GM18861 (cell line): Measurements from ENCODE around the gene IL23A.
A peak's percentile ranks its signal among the peaks of the same experiment; 100 is the strongest.
"Not testable (repeated sequence)": the region's sequence is repeated elsewhere in the genome, so short reads cannot be mapped to it uniquely, and the experiment has no call there.

Experiments
- ATAC-seq: cut with Tn5 transposase; IDR thresholded peaks from one replicate; pipeline ENCODE4 v1.9.1; 2021; ENCODE audit not compliant: unreplicated experiment

IL23A gene

DNA sequence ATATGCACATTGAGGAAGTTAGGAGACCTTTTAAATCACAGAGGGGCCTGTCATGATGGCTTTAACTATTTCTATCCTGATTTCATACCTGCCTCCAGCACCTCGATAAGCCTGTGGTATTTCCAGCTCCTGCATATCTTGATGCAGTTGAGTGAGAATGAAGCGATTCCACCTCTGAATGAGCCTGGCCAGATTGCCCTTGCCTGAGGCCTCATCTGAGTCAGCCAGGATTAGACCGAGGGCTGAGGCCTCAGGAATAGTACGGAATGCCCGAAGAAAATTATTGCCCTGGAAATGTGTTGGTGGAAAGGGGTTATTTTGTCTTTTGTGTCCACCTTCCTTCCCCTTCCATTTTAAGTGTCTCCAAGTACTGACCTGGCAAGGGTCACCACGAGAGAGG is 14.5 kb upstream of the IL23A start:
- ATAC-seq, result no peak

DNA sequence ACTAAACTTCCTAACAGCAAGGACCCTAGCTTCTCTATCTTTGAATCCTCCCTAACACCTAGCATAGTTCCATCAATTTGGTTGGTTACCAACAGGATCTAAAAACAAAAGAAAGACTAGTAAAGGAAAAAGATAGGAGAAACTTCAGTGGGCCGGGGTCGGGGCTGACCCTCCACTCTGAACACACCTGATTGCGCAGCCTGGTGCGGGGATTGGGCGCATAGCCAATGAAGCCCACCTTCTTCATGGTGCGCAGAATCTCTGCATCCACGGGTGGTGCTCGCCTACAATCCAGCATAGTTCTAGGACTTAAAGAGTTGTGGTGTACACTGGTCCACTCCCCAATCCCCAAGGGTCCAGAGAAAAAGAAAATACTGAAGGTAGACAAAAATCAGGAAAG is 12.6 kb upstream of the IL23A start:
- ATAC-seq, result no peak

DNA sequence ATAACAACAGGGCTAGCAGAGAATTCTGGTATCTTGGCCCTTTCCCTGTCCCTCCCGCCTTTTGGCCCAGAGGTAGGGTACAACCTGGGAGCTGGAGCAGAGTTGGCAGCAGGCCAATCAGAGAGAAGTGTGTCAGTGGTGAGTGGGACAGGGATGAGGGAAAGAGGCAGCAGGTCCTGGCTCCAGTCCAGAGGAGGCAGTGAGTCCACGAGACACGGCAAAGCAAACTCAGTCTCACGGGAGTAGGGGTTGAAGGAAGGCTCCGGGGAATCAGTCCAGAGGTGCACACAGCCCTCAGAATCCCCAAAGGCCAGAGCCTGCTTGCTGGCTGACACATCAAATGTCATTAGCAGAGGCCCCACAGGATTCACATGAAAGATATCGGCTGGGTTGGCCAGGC is 12.2 kb upstream of the IL23A start:
- ATAC-seq, result no peak

DNA sequence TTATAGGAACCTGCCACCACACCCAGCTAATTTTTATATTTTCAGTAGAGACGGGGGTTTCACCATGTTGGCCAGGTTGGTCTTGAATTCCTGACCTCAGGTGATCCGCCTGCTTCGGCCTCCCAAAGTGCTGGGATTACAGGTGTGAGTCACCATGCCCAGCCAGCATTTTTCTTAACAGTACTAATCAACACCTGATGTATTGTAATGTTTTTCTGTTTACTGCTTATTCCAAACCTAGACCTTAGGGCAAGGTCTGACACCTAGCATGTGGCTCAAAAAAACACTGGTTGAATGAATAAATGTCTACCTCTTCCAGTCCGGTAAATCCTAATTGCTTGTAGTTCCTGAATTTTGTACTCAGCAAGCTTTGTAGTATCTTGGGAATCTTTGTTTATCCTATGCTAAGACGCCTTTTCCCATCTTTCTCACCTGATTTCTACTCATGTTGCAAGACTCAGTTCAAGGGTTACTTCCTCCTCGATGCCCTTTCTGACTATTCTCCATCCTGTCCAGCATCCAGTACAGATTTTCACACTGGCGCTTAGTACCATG is 7.7 kb upstream of the IL23A start:
- no peak for ATAC-seq

DNA sequence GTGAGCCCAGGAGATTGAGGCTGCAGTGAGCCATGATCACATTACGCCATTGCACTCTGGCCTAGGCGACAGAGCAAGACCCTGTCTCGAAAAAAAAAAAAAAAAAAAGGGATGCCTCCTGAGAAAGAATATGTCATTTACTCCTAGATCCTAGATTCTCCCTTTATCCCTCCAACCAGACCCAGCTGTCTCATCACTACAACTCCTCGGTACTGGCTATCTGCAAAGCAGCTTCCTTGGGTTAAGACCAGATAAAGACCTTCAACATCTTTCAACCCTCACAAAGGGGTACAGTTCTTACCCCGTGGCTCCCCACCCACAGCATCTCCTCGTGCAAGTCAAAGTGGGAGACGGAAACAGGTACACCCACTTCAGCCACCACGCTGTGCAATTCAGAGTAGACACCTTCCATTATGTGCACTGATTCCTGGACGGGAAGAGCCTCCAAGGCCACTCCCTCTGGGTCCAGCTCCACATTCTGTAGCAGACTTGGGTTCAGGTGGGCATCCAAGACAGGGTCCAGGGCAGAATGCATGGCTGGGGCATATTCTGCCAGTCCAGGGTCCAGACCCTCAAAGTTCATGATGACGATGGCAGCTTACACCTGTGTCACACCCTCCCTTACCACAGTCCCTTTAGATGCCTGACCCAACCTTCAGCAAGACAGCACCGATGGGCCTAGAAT is 6.0 kb upstream of the IL23A start:
- no peak for ATAC-seq

DNA sequence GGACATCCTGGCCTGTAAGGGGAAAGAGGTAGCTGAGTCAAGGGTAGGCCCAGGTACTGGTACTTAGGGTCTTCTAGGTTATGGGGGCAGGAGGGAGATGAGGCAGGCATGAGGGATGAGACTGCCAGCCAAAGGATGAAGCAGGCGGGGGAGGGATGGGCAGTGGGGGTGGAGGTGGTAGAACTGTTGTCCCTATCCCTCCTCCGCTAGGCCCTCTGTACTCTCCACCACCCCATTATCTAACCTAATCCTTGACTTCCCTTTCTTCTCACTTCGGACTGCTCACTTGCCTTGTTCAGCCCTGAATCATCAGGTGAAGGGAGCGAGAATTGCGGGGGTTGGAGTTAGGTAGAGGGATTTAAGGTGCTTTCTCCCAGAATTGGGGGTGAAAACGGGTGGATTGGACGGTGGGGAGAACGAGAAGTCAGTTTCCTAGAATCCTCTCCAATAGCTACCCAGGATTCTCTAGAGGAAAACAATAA is 5.4 kb upstream of the IL23A start:
- ATAC-seq, result no peak

DNA sequence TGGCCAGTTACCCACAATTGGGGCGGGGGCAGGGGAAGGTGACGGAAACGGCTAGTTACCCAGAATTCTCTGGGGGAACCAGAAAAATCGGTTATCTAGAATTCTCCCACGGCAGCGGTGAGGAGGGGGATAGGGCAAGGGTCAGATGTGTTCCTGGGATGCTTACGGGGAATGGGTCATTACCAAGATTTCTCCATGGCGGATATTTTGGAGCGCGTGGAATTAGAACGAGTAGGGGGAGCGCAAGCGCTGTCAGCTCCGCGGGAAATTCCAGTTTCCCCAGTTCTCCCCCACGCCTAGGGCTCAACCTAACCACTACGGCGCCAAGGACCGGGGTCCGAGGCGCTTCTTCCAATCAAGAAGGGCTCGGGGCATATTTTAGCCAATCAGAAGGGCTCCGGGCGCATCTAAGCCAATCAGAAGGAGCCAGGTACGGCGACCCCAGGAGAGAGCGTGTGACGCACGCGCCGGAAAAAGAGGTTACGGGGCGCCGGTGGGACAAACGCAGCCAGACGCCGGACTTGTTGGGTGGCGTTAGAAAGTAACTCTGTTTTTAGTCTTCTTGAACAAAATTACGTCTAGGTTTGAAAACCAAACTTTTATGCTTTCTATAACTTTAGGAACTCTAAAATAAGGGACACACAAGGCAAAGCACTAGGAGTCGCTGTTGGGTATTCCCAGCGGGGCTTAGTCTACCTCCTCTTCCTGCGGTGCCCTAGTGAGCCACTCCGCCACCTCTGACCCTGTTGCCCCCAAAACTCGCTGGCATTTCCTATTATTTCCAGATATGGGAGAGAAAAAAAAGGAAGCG is 4.8 kb upstream of the IL23A start, which contains the start of gene PAN2:
Gene PAN2, minus strand, starts transcription at position 322 of the 811 bp plus-strand sequence. CDS start 906 bp downstream, outside the sequence.
- ATAC-seq, result peak; percentile 86

DNA sequence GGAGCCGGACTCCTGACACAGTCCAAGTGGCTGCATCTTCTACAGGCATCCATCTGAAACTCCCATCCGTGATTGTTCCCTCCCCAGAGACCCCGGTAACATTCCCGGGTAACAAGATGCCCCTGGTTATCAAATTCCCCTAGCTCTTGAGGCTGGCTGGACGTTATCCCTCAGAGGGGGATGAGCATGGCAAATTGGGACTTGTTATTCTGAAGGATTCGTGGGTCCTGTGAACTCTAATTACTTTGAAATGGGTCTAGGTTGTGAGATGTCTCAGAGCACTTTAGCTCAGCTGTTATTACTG is 4.2 kb upstream of the IL23A start:
- ATAC-seq, result no peak

DNA sequence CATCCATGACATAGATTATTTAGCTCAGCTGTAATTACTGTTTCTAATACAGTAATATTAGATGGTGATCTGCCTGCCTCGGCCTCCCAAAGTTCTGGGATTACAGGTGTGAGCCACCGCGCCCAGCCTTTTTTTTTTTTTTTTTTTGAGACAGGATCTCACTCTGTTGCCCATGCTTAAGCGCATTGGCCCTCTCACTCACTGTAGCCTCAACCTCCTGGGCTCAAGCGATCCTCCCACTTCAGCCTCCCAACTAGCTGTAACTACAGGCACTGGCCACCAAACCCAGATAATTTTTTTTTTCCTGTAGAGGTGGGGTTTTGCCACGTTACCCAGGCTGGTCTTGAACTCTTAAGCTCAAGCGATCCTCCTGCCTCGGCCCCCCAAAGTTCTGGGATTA is 3.2 kb upstream of the IL23A start:
- not testable (repeated sequence) for ATAC-seq

DNA sequence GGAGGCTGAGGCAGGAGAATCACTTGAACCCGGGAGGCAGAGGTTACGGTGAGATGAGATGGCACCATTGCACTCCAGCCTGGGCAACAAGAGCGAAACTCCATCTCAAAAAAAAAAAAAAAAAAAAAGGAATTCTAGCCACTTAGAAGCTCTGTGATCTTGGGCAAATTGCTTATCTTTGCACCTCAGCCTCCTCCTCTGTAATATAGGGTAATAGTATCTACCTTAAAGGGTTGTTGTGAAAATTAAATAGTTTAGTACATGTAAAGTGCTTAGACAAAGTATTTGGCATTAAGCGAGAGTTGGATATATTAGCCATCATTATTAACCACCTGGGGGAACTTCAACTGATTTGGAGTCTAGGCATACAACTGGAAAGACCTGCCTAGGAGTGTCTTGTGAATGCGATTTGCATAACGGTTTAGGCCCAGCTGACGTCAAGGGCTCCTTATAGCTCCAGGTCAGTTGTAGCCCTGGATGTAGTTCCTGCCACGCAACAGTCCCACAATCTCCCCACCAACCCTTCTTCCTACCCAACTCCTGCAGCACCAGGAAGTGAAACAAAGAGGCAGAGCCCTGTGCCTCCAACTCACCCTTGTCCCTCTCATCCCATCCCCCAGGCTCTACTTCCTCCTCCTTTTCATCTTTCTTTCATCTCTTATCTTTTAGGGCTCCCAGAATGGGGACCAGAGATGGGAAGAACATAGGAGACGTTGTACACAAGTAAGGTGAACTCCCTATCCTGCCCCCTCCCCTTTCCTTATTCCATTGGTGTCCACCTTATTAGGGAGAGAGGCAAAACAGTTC is 2.1 kb upstream of the IL23A start:
- ATAC-seq, result no peak

DNA sequence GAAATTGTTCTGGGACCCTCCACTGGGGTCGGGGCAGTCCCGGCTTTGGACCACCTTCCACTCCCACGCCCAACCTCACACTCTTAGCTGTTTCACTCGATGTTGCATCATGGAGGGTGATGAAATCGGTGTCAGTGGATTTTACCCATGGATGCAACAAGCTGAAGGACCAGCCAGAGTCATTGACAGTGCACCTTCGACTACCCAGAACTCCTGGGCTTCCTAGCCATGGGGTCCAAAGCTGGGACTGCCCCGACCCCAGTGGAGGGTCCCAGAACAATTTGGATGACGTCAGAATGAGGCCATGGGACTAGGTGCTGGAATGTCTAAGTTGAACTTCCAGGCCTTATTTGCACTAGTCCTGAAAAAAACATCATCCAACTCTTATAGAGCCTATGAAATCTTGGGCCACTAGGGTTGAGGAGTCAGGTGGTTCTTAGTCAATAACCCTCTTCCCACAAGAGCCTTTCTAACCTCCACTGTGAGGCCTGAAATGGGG is 882 bp upstream of the IL23A start:
- no peak for ATAC-seq

DNA sequence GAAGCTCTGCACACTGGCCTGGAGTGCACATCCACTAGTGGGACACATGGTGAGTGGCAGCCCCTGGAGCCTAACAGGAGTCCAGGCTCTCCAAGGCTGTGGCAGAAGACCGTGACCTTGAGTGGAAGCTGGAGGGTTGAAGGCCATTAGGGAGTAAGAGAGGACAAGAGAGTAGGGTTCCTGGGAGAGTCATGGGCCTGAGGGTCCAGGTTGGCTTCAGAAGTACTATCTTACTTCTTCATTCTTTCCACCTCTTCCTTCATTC is 406 bp downstream of the IL23A start:
- ATAC-seq, result no peak

DNA sequence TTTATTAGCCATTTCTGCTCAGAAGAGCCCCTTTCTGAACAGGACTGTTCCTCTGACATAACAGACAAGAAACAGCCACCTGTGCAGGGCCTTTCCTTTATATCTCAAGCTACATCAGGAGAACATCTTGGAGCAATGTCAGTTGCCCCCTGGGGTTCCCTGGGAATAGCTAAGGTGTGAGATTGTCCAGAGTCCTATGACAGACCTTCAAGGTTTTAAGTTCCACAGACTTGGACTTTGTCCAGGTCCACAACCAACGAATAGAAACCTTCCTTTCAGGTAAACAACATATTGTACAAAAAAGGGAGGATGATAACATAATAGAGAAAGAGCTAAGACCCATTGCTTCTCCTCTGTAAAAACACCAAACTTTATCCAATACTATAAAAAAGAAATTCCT is 2.9 kb downstream of the IL23A start:
- ATAC-seq, result no peak

DNA sequence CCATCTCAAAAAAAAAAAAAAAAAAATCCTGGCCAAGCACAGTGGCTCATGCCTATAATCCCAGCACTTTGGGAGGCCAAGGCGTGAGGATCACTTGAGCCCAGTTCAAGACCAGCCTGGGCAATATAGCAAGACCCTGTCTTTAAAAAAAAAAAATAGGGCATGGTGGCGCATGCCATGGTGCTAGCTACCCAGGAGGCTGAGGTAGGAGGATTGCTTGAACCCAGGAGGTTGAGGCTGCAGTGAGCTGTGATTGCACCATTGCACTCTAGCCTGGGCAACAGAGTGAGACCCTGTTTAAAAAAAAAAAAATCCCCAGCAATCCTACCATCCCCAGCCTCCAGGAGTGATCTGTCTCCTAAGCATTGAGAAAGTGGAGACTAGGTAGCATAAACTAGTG is 3.6 kb downstream of the IL23A start:
- not testable (repeated sequence) for ATAC-seq

DNA sequence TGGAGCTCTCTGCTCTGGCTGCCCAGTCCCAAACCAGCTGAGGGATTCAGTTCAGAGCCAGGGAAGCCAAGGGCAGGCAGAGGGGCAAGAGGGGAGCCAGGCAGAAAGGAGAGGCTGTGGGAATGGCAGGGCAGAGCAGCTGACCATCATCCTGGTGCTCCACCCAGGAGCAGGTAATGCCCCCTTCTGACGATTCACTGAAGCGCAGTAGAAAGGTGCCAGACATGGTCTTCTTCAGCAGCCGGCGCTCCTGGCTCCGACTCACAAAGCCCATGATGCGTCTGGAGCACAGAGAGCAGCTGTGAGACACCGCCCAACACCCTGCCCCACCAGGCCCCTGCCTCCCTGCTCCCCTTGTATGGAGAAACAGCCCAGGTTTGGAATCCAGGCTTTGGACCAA is 8.0 kb downstream of the IL23A start:
- ATAC-seq, result no peak

DNA sequence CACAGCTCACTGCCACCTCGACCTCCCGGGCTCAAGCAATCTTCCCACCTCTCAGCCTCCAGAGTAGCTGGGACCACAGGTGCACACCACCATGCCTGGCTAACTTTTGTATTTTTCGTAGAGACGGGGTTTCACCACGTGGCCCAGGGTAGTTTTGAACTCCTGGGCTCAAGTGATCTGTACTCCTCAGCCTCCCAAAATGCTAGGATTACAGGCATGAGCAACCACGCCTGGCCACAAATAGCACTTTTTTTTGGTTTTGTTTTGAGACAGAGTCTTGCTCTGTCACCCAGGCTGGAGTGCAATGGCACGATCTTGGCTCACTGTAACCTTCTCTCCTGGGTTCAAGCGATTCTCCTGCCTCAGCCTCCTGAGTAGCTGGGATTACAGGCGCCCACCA is 8.6 kb downstream of the IL23A start:
- not testable (repeated sequence) for ATAC-seq

DNA sequence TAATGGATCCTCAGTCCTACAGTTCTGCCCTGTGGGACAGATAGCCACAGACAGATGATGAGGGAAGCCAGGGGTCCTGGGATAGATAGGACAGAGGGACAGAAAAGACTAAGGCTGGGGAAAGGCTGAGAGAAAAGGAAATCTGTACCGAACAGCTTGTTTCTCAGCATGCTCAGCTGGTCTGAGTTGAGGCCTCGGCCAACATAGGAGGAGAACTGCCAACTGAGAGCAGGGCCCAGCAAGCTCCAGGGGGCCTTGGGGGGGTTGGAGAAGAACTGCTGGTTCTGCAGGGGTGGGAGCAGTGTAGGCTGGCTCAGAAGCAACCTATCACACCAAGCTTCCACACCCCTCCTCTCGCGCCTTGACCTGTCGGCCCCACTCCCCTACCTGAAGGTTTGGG is 10.1 kb downstream of the IL23A start:
- ATAC-seq, result no peak

DNA sequence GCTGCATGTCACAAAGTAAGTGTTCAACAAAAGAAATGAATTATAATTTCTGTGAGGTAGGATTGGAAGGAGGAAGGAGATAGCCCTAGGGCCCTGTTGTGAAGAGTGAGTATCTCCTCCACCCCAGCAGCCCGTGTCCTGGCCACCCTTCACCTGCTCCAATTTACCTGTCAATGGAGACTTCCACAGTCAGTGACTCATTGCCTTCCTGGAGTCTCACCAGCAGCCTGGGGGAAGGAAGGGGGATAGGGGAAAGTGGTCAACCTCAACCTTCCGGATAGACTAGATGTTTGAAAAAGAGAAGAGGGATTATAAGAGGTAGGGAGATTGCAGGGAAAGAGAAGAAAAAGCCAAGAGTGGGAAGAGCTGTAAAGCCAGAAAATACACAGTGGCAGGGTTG is 12.0 kb downstream of the IL23A start:
- ATAC-seq, result no peak

DNA sequence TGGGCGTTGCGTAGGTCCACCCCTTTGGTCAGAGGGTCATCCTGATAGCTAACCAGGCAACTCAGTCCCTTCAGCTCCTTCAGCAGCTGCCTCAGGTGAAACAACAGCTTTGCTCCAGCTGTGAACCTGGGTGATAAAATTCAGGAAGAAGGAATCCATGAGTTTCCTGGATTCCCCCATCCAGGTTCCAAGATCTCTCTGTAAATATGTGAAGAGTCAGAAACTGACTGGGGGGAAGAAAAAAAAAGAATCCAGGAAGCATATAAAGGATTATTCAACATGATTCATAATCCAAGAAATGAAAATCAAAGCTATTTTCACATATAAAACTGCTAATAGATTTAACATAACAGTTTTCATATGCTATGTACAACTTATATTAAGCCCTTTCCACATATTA is 12.6 kb downstream of the IL23A start:
- ATAC-seq, result no peak

DNA sequence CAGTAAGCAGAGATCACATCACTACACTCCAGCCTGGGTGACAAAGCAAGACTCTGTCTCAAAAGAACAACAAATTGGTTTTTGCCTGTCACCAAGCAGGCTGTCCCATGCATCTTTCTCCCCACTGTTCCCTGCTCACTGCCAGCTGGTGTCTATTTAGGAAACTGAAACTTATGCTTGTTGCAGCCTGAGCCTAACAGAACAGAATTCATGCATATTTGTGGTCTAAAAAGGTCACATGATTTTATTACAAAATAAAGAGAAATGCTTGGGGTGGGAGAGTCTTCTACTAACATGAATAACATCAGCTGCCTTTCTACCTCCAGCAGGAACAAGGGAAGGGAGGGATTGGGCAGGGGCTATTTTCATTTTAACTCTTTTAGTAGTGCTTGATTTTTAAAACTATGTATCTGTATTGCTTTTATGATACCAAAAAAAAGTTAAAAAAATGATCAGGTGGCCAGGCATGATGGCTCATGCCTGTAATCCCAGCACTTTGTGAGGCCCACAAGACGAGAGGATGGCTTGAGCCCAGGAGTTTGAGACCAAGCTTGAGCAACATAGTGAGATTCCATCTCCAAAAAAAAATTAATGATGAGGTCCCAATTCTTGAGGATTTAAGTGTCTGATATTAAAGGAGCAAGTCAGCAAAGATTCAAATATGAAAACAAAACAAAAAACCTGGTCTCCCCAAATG is 20.3 kb downstream of the IL23A start:
- ATAC-seq, result no peak
